Loucy (cell line): Measurements from ENCODE around the gene CPXM2.

Source experiments
- H2AFZ ChIP-seq: fragments of 200-600 bp; sonication (generic); 2 replicates; pipeline ENCODE4 v1.6.0; 2016; ENCODE audit warnings: antibody characterized with exemption, mild to moderate bottlenecking, low read length, moderate library complexity
- H3F3A ChIP-seq: fragments of 200-600 bp; 2 replicates; pipeline ENCODE4 v1.6.0; 2016; ENCODE audit warnings: antibody characterized with exemption, low read depth, mild to moderate bottlenecking
- H3K27me3 ChIP-seq: fragments of 200-600 bp; sonication (generic); 2 replicates; pipeline ENCODE4 v1.6.1; 2014; ENCODE audit warnings: low read length, mild to moderate bottlenecking; ENCODE audit not compliant: insufficient read depth, poor library complexity, severe bottlenecking
- H3K36me3 ChIP-seq: fragments of 200-600 bp; sonication (generic); 2 replicates; pipeline ENCODE4 v1.6.1; 2016; ENCODE audit warnings: low read length; ENCODE audit not compliant: insufficient read depth
- H3K4me1 ChIP-seq: fragments of 200-600 bp; sonication (generic); 2 replicates; pipeline ENCODE4 v1.5.1; 2014; ENCODE audit warnings: low read length, mild to moderate bottlenecking; ENCODE audit not compliant: insufficient read depth, poor library complexity, severe bottlenecking
- H3K4me2 ChIP-seq: fragments of 200-600 bp; sonication (generic); 2 replicates; pipeline ENCODE4 v1.6.0; 2014; ENCODE audit warnings: antibody characterized with exemption, low read length, low read depth, mild to moderate bottlenecking; ENCODE audit not compliant: poor library complexity, severe bottlenecking
- H3K4me3 ChIP-seq: fragments of 200-600 bp; sonication (generic); 2 replicates; pipeline ENCODE4 v1.5.1; 2014; ENCODE audit warnings: low read length, mild to moderate bottlenecking, mixed read lengths; ENCODE audit not compliant: poor library complexity, severe bottlenecking
- H3K79me2 ChIP-seq: fragments of 200-600 bp; sonication (generic); 2 replicates; pipeline ENCODE4 v1.6.1; 2014; ENCODE audit warnings: low read length; ENCODE audit not compliant: insufficient read depth
- H3K9ac ChIP-seq: fragments of 200-600 bp; sonication (generic); 2 replicates; pipeline ENCODE4 v1.6.0; 2014; ENCODE audit warnings: mild to moderate bottlenecking, low read depth, low read length, moderate library complexity; ENCODE audit not compliant: poor library complexity, severe bottlenecking
- H3K9me2 ChIP-seq: fragments of 200-600 bp; sonication (generic); replicated peaks from 2 replicates; pipeline ENCODE4 v1.6.1; 2016; ENCODE audit warnings: low read depth, low read length, mixed read lengths
- H3K9me3 ChIP-seq: fragments of 200-600 bp; sonication (generic); 2 replicates; pipeline ENCODE4 v1.6.1; 2014; ENCODE audit warnings: mild to moderate bottlenecking, antibody characterized with exemption, low read length, low read depth; ENCODE audit not compliant: insufficient read depth
- H4K20me1 ChIP-seq: fragments of 200-600 bp; sonication (generic); 2 replicates; pipeline ENCODE4 v1.6.0; 2014; ENCODE audit warnings: antibody characterized with exemption, low read length, mild to moderate bottlenecking; ENCODE audit not compliant: insufficient read depth, poor library complexity, severe bottlenecking
- EZH2phosphoT487 ChIP-seq: fragments of 200-600 bp; IDR thresholded peaks from 2 replicates; pipeline ENCODE4 v1.6.1; 2018; ENCODE audit warnings: antibody characterized with exemption, mild to moderate bottlenecking, moderate library complexity, borderline replicate concordance
- TF ChIP-seq, protein P1 (sequence below): fragments of 200-600 bp; sonication (generic); conservative IDR thresholded peaks from 2 replicates; pipeline ENCODE4 v1.5.1; 2014; ENCODE audit warnings: mild to moderate bottlenecking, antibody characterized with exemption, low read length

The CPXM2 gene

DNA sequence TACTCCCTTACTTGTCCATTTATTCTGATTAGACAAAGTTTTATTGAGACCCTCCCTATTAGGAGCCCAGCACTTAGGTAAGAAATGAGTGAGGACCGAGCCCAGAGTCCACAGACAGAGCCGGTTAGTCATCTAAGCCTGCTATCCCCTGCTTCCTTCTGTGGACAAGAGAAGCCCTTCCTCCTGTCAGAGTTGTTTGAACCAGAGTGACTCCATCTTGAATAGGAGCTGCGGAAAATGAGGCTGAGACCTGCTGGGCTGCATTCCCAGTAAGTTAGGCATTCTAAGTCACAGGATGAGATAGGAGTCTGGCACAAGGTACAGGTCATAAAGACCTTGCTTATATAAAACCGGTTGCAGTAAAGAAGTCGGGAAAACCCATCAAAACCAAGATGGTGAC, 109.1 kb downstream of the CPXM2 start:
- H3K4me1 ChIP-seq = no peaks in the 10 kb centered on the region
- no peak overlapping the region for H3K9ac ChIP-seq
- no peaks in the 10 kb centered on the region for H3K9me2 ChIP-seq
- TF ChIP-seq EZH2phosphoT487 = no peak
- TF ChIP-seq, protein P1, sequence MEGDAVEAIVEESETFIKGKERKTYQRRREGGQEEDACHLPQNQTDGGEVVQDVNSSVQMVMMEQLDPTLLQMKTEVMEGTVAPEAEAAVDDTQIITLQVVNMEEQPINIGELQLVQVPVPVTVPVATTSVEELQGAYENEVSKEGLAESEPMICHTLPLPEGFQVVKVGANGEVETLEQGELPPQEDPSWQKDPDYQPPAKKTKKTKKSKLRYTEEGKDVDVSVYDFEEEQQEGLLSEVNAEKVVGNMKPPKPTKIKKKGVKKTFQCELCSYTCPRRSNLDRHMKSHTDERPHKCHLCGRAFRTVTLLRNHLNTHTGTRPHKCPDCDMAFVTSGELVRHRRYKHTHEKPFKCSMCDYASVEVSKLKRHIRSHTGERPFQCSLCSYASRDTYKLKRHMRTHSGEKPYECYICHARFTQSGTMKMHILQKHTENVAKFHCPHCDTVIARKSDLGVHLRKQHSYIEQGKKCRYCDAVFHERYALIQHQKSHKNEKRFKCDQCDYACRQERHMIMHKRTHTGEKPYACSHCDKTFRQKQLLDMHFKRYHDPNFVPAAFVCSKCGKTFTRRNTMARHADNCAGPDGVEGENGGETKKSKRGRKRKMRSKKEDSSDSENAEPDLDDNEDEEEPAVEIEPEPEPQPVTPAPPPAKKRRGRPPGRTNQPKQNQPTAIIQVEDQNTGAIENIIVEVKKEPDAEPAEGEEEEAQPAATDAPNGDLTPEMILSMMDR = no peak
- no peak overlapping the region for H2AFZ ChIP-seq
- H4K20me1 ChIP-seq = no peaks in the 10 kb centered on the region
- no peak overlapping the region for H3K4me3 ChIP-seq
- H3K9me3 ChIP-seq = no peaks in the 10 kb centered on the region; the same call in 1 of the 2 replicates
- no peaks in the 10 kb centered on the region for H3K27me3 ChIP-seq
- H3K4me2 ChIP-seq = no peak overlapping the region
- H3F3A ChIP-seq = no peaks in the 10 kb centered on the region
- H3K79me2 ChIP-seq = no peaks in the 10 kb centered on the region
- H3K36me3 ChIP-seq = no peaks in the 10 kb centered on the region

- no peaks in the 10 kb centered on the region for H3K27me3 ChIP-seq
- no peak overlapping the region for H3K4me3 ChIP-seq
Observed at GRCh38 chr10:123781956-123782500, 109.6 kb downstream of the CPXM2 start.

DNA sequence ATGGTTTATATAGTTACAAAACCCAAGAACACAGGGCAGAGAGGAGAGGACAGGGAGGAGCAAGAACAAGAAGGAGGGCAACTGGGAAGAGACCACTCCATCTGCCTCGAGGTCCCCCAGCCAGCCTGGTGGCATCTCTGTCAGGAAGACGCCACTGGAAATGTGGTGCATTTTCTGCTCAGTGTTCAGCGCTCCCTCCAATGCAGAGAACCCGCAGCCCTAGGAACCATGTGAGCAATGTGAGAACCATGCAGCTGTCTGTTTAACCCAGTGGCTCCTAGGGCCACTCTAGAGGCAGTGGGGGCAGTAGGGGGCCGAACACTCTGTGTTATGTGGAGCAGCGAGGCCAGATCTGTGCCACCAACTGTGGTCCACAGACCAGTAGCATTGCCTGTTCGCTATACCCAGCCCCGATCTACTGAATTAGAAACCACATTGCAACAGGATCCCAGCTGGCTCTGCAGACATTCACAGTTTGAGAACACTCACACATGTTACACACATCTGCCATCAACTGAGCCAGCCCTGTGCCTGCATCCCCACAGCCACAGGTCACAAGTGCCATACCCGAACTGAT, 110.2 kb downstream of the CPXM2 start:
- H3K9ac ChIP-seq = no peak overlapping the region
- H3K27me3 ChIP-seq = no peaks in the 10 kb centered on the region
- no peak overlapping the region for H3K4me3 ChIP-seq
- no peaks in the 10 kb centered on the region for H3K79me2 ChIP-seq
- no peaks in the 10 kb centered on the region for H3K9me2 ChIP-seq
- TF ChIP-seq, protein P1 = no peak
- no peak for TF ChIP-seq EZH2phosphoT487
- H3K36me3 ChIP-seq = no peaks in the 10 kb centered on the region
- H3F3A ChIP-seq = no peaks in the 10 kb centered on the region
- H3K4me1 ChIP-seq = no peaks in the 10 kb centered on the region
- H3K9me3 ChIP-seq = no peaks in the 10 kb centered on the region; the same call in 1 of the 2 replicates
- no peak overlapping the region for H2AFZ ChIP-seq
- no peak overlapping the region for H3K4me2 ChIP-seq
- no peaks in the 10 kb centered on the region for H4K20me1 ChIP-seq

More at GRCh38 chr10:123781956-123782500, 109.6 kb downstream of the CPXM2 start:
- Histone ChIP-seq H3K4me1 (no peaks in the 10 kb centered on the region), H3F3A (no peaks in the 10 kb centered on the region), H3K9me3 (no peaks in the 10 kb centered on the region; the same call in 1 of the 2 replicates), H3K9ac (no peak overlapping the region), H3K79me2 (no peaks in the 10 kb centered on the region), H3K36me3 (no peaks in the 10 kb centered on the region), H3K4me2 (no peak overlapping the region), H4K20me1 (no peaks in the 10 kb centered on the region), H3K9me2 (no peaks in the 10 kb centered on the region), H2AFZ (no peak overlapping the region)
- no peak for TF ChIP-seq EZH2phosphoT487
- TF ChIP-seq, protein P1 = no peak
